GM12878 (cell line): Measurements from ENCODE around the gene CENPA. TPM values are rescaled to one million over a fixed set of nuclear protein-coding genes. Genes with fewer than 3 reads are reported as not detected.

Source experiments
- ATAC-seq: fragments of 200-7000 bp; cut with Tn5 transposase; 3 replicates; pipeline ENCODE4 v1.9.1; 2020; ENCODE audit warnings: mild to moderate bottlenecking, moderate library complexity
- BruUV-seq: library from RNA; stranded (reverse); fragments of 400-500 nt; replicated peaks from 2 replicates; lab custom pipeline; 2021; lab: Mats Ljungman, UMichigan
- CTCF ChIA-PET: fragments of 300-600 bp; sonication (Branson Sonifier 250); formaldehyde crosslinking; extraction: SDS; loops from one replicate; lab custom pipeline; 2021; ENCODE audit warnings: inconsistent platforms; lab: Yijun Ruan, JAX
- POLR2A ChIA-PET: fragments of 350-600 bp; formaldehyde crosslinking; extraction: SDS; loops from one replicate; lab custom pipeline; 2021; ENCODE audit warnings: inconsistent platforms; lab: Charles Lee
- RAD21 ChIA-PET: fragments of 300-600 bp; sonication (Branson Sonifier 250); formaldehyde crosslinking; loops from one replicate; lab custom pipeline; 2023; ENCODE audit warnings: antibody characterized with exemption; ENCODE audit not compliant: unreplicated experiment; lab: Charles Lee
- SMC1A ChIA-PET: fragments of 300-600 bp; sonication (Branson Sonifier 250); formaldehyde crosslinking; loops from one replicate; lab custom pipeline; 2023; ENCODE audit not compliant: unreplicated experiment, uncharacterized antibody; lab: Charles Lee
- DNase-seq: peaks from one replicate; pipeline ENCODE4 v3.0.0-alpha.2; 2011; ENCODE audit warnings: low read depth, low spot score
- FAIRE-seq: peaks from 3 replicates; lab custom pipeline; 2011; peaks lifted over from hg19 to GRCh38; lab: Jason Lieb, UNC
- H2AFZ ChIP-seq: 2 replicates; pipeline ENCODE4 v1.6.0; 2011; ENCODE audit warnings: low read depth, low read length, control low read depth; ENCODE audit not compliant: control insufficient read depth
- H3K27ac ChIP-seq: 2 replicates; pipeline ENCODE4 v1.5.1; 2011; ENCODE audit warnings: control low read depth; ENCODE audit not compliant: control insufficient read depth, insufficient read depth
- H3K27me3 ChIP-seq, 2 experiments: replicated peaks in 1 of 2; 2 replicates each; pipeline versions ENCODE4 v1.6.0 to v1.6.1; 2011; ENCODE audit warnings: low read length in 1 of 2; ENCODE audit not compliant: control insufficient read depth in 2 of 2, insufficient read depth in 2 of 2
- H3K36me3 ChIP-seq, 2 experiments: 2 replicates each; pipeline ENCODE4 v1.5.1; 2011; ENCODE audit warnings: low read length in 1 of 2; ENCODE audit not compliant: control insufficient read depth in 2 of 2, insufficient read depth in 2 of 2
- H3K4me1 ChIP-seq: 2 replicates; pipeline ENCODE4 v1.6.1; 2011; ENCODE audit warnings: mild to moderate bottlenecking, low read length, moderate library complexity, mixed read lengths; ENCODE audit not compliant: control insufficient read depth, insufficient read depth
- H3K4me2 ChIP-seq: 2 replicates; pipeline ENCODE4 v1.6.0; 2011; ENCODE audit warnings: control low read depth; ENCODE audit not compliant: control insufficient read depth, insufficient read depth
- H3K4me3 ChIP-seq: fragments of 200-600 bp; sonication (generic); 2 replicates; pipeline ENCODE4 v1.5.1; 2016
- H3K79me2 ChIP-seq: 2 replicates; pipeline ENCODE4 v1.6.0; 2011; ENCODE audit warnings: low read length; ENCODE audit not compliant: control insufficient read depth, insufficient read depth
- H3K9ac ChIP-seq: 2 replicates; pipeline ENCODE4 v1.8.0; 2011; ENCODE audit warnings: low read length, control low read depth, mixed read lengths; ENCODE audit not compliant: control insufficient read depth, insufficient read depth
- H3K9me3 ChIP-seq: replicated peaks from 3 replicates; pipeline ENCODE4 v1.5.1; 2011; ENCODE audit warnings: mild to moderate bottlenecking, low read length; ENCODE audit not compliant: control insufficient read depth, insufficient read depth
- H4K20me1 ChIP-seq: 2 replicates; pipeline ENCODE4 v1.6.0; 2011; ENCODE audit not compliant: control insufficient read depth, insufficient read depth
- BCLAF1 ChIP-seq: fragments of 450-650 bp; IDR thresholded peaks from 2 replicates; pipeline ENCODE4 v1.6.1; 2017; ENCODE audit warnings: antibody characterized with exemption, mild to moderate bottlenecking, moderate library complexity
- HSF1 ChIP-seq: fragments of 150-350 bp; IDR thresholded peaks from 2 replicates; pipeline ENCODE4 v1.6.1; 2014; ENCODE audit warnings: mild to moderate bottlenecking, low read depth, low read length
- MYC ChIP-seq: IDR thresholded peaks from 2 replicates; pipeline ENCODE4 v1.6.1; 2011; ENCODE audit warnings: mild to moderate bottlenecking, low read length, moderate library complexity, inconsistent platforms; ENCODE audit not compliant: insufficient read depth, insufficient replicate concordance, insufficient read length, severe bottlenecking
- NR2C2 ChIP-seq: IDR thresholded peaks from 2 replicates; pipeline ENCODE4 v1.6.1; 2011; ENCODE audit warnings: borderline replicate concordance, low read depth; ENCODE audit not compliant: control insufficient read depth, insufficient read length
- POLR2AphosphoS2 ChIP-seq: IDR thresholded peaks from 2 replicates; pipeline ENCODE4 v1.6.1; 2011; ENCODE audit warnings: low read depth, mild to moderate bottlenecking, low read length, improper control_type of control experiment, moderate library complexity
- RB1 ChIP-seq: fragments of 450-650 bp; formaldehyde crosslinking; IDR thresholded peaks from 2 replicates; pipeline ENCODE4 v1.6.1; 2017; ENCODE audit warnings: mild to moderate bottlenecking, borderline replicate concordance
- RELA ChIP-seq: fragments of 450-650 bp; IDR thresholded peaks from 2 replicates; pipeline ENCODE4 v1.8.0; 2014; ENCODE audit warnings: borderline replicate concordance; ENCODE audit not compliant: partially characterized antibody
- SRF ChIP-seq, 2 experiments: IDR thresholded peaks; 2 replicates each; pipeline ENCODE4 v1.6.1; 2011; ENCODE audit warnings: low read depth in 2 of 2, low read length in 2 of 2, mild to moderate bottlenecking in 1 of 2, moderate library complexity in 1 of 2
- YBX1 ChIP-seq: fragments of 450-650 bp; IDR thresholded peaks from 2 replicates; pipeline ENCODE4 v1.6.1; 2016; ENCODE audit warnings: antibody characterized with exemption
- ZNF274 ChIP-seq: IDR thresholded peaks from one replicate; pipeline ENCODE4 v1.8.0; 2011; ENCODE audit not compliant: insufficient read length, insufficient read depth
- WGBS: methylation state at CpG from one replicate; pipeline ENCODE4 v1.1.6; 2016; ENCODE audit warnings: low lambda C conversion rate; ENCODE audit not compliant: insufficient replicate concordance, insufficient coverage; ENCODE audit errors: missing lambda C conversion rate; 5-methylcytosine and 5-hydroxymethylcytosine counted together
- in situ Hi-C: fragments of 300-500 bp; cut with MboI; formaldehyde crosslinking; loops from 9 replicates; pipeline ENCODE4 v1.14.3; 2018; ENCODE audit warnings: mixed read lengths
- intact Hi-C: fragments of 100-400 bp; cut with micrococcal nuclease; formaldehyde crosslinking; loops from one replicate; pipeline ENCODE4 v1.14.2; 2022; ENCODE audit not compliant: unreplicated experiment
- polyA plus RNA-seq, 11 experiments: library from polyadenylated mRNA; depleted of rRNA in 4 of 11; unstranded in 6 of 11; stranded (reverse) in 5 of 11; fragments of >200 nt; fragmentation: Nextera tagmentation in 4 of 11; fragmentation: Illumina TruSeq in 1 of 11; extraction: Ambion mirVana in 4 of 11; extraction: Trizol in 1 of 11; gene quantifications; 1 replicate in 1 of 11; 2 replicates in 10 of 11; pipeline versions ENCODE4 v1.2.1 to v1.2.3, GENCODE V29; 2011 to 2016; ENCODE audit warnings: inconsistent platforms in 2 of 11, missing spikeins in 2 of 11, low read depth in 1 of 11
- total RNA-seq, 4 experiments: library from RNA; depleted of rRNA in 3 of 4; stranded (reverse); fragments of >200 nt in 3 of 4; fragmentation: Illumina TruSeq in 1 of 4; extraction: Trizol in 1 of 4; gene quantifications; 2 replicates each; pipeline versions ENCODE4 v1.2.1 to v1.2.3, GENCODE V29; 2013 to 2021

CENPA gene
- total and polyA plus RNA-seq, 10 of the 15 experiments (the other 5 are each of a cell fraction or from before 2014, with no cell fraction given), result 8.1 to 66.6 (median 36.7) TPM

GRCh38 chr2:26739514-26739913, 46.3 kb upstream of the CENPA start (continued):
- TF ChIP-seq SRF (IDR thresholded peaks at IDR 0.05; ENCODE audit: low read depth in 2 of 2, low read length in 2 of 2), result no peak
- TF ChIP-seq NR2C2, result no peak
- TF ChIP-seq BCLAF1, result no peak
- TF ChIP-seq YBX1, result no peak
- no peak for TF ChIP-seq RELA

GRCh38 chr2:26740346-26740745, 45.5 kb upstream of the CENPA start:
- TF ChIP-seq HSF1 (no peak), MYC (no peak), RB1 (no peak), ZNF274 (no peak), POLR2AphosphoS2 (no peak)
- TF ChIP-seq, all 136 proteins: peak for 0
- no peak for DNase-seq
- intact Hi-C loops, result loop anchor here (10.0 kb wide), 1 partner anchor 236 kb away; no protein-coding TSS in a partner anchor

More at GRCh38 chr2:26740346-26740745, 45.5 kb upstream of the CENPA start:
- Histone ChIP-seq H2AFZ (no peak overlapping the region), H3K9ac (no peak overlapping the region), H3K4me3 (no peak overlapping the region), H3K36me3 (no peaks in the 10 kb centered on the region), H4K20me1 (no peaks in the 10 kb centered on the region; the same call in 1 of the 2 replicates), H3K27me3 (no peaks in the 10 kb centered on the region), H3K4me1 (no peaks in the 10 kb centered on the region; the same call in 1 of the 2 replicates), H3K4me2 (no peak overlapping the region), H3K79me2 (no peaks in the 10 kb centered on the region), H3K27ac (no peak overlapping the region), H3K9me3 (no peaks in the 10 kb centered on the region)
- SMC1A ChIA-PET, result interaction anchor here (0.8 kb wide), 1 partner anchor 17 kb away, joined by 3 read pairs; no protein-coding TSS in a partner anchor
- in situ Hi-C loops, result loop anchor here (5.0 kb wide), 1 partner anchor 138 kb away; no protein-coding TSS in a partner anchor
- no TSS peak for BruUV-seq
- no peak for ATAC-seq
- RAD21 ChIA-PET, result no interaction called here
- POLR2A ChIA-PET, result no interaction called here
- CTCF ChIA-PET, result interaction anchor here (1.0 to 1.4 kb wide), 2 partner anchors 135 to 136 kb away, joined by 3 to 6 read pairs; no protein-coding TSS in a partner anchor
- 48% methylated on average over 6 of the region's 6 CpGs for WGBS
- FAIRE-seq, result no peak
